Measurements from ENCODE around the gene ANKMY2. TPM values are rescaled to one million over a fixed set of nuclear protein-coding genes. Genes with fewer than 3 reads are reported as not detected.

Gene ANKMY2
- 10 to 100 TPM in 1 of 6 donors, 1 to 10 TPM in 5; 6.3 to 11.4 (median 8.2) TPM for total RNA-seq
- polyA plus RNA-seq, result 1 to 10 TPM; 3.9 to 8.9 TPM

DNA sequence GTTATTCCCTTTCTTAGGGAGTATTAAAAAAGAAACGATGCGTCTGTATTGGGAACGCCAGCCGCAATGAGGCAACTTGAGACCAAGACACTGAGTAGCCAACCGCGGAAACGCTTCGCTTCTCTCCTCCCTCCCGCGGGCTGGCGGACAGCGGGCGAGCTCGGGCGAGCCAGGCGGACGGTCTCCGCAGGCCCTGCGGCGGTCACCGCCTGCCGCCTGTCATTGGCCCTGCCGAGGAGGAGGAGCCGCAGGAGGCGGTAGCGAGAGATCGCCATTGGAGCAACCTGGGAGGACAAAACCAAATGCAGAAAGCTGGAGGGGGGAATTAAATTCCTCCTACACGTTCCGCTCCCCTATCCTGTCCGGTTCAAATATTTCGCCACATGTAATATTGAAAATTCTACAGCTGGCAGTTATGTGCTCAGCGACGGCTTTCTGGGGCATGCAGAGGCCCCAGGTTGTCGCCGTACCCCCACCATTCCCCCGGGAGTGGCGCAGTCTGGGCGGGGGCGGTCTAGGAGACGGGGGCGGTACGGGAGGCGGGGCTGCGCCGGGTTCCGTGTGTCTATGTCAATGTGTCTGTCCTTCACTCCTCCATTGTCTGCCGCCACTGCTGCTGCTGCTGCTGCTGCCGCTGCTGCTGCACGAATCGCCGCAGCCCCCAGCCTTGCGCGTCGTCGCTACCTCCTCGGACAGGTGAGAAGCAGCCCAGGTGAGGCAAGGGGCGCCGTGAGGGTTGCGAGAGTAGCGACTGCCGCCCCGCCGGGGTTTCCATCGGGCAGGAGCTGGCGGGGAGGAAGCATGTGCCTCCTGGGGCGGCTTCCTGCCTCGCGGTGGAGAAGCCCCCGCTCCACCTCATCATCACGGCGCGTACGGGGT, at the start of gene ANKMY2, which contains the start of gene BZW2:
Gene ANKMY2 (minus strand): TSS at position 162 of the 879 bp plus-strand sequence. CDS start 181 bp downstream, outside the sequence.
Gene BZW2 (plus strand): TSS at position 589 of the 879 bp plus-strand sequence. CDS start 19,263 bp downstream, outside the sequence.
- no peaks in the 10 kb centered on the region for H3K27me3 ChIP-seq
- FAIRE-seq, result peak; percentile 9
- H3K4me3 ChIP-seq, result peak within 1 kb of the TSS; percentile 64 to 95 (median 86)
- no peaks in the 10 kb centered on the region for H3K9me3 ChIP-seq
- H3K4me1 ChIP-seq, result peaks cover 0 to 34% (median 23%) of the 10 kb centered on the region in 3 donors
- H3K27ac ChIP-seq, result peak within 1 kb of the TSS; percentile 89 to 96 (median 93)
- whole genome bisulfite sequencing, 2 donors, result 0% methylated on average over 72 to 73 of the region's 73 CpGs
- ATAC-seq, result peak; percentile 92 to 96 (median 94)
- peak; percentile 94 to 96 (median 96) for DNase-seq
- H3K36me3 ChIP-seq, result no peaks in the 10 kb centered on the region
- intact Hi-C loops (cut with DNase I), result no loop called here
- TF ChIP-seq, protein P1, sequence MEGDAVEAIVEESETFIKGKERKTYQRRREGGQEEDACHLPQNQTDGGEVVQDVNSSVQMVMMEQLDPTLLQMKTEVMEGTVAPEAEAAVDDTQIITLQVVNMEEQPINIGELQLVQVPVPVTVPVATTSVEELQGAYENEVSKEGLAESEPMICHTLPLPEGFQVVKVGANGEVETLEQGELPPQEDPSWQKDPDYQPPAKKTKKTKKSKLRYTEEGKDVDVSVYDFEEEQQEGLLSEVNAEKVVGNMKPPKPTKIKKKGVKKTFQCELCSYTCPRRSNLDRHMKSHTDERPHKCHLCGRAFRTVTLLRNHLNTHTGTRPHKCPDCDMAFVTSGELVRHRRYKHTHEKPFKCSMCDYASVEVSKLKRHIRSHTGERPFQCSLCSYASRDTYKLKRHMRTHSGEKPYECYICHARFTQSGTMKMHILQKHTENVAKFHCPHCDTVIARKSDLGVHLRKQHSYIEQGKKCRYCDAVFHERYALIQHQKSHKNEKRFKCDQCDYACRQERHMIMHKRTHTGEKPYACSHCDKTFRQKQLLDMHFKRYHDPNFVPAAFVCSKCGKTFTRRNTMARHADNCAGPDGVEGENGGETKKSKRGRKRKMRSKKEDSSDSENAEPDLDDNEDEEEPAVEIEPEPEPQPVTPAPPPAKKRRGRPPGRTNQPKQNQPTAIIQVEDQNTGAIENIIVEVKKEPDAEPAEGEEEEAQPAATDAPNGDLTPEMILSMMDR (IDR thresholded peaks at IDR 0.05), result peak in 1 of 4 donors; percentile 17

DNA sequence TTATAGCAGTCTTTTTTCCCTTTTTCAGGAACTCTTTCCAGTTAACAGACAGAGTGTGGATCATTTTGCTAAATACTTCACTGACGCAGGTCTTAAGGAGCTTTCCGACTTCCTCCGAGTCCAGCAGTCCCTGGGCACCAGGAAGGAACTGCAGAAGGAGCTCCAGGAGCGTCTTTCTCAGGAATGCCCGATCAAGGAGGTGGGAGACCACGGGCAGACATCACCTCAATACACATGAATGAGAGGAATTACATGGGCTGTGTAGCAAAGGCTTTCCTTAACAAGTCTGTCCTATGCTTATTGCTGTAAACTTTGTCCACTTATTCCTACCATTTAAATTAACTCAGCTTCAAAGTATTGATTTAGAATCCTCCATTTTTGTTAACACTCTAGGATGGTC, 49.3 kb upstream of the ANKMY2 start:
- TF ChIP-seq, protein P1 (IDR thresholded peaks at IDR 0.05), result no peak
- no peak overlapping the region for H3K4me3 ChIP-seq
- peaks cover 0 to 4% (median 0%) of the 10 kb centered on the region in 3 donors for H3K36me3 ChIP-seq
- FAIRE-seq (no peak), DNase-seq (no peak), ATAC-seq (no peak)
- 85 to 90% methylated on average over 6 of the region's 6 CpGs for WGBS, 2 donors
- H3K4me1 ChIP-seq, result no peaks in the 10 kb centered on the region
- no peak overlapping the region for H3K27ac ChIP-seq
- H3K9me3 ChIP-seq, result no peaks in the 10 kb centered on the region
- intact Hi-C loops (cut with DNase I), result loop anchor here in 2 of 3 donors (10.0 kb wide), 2 partner anchors 220 to 230 kb away; no protein-coding TSS in a partner anchor
- no peaks in the 10 kb centered on the region for H3K27me3 ChIP-seq

DNA sequence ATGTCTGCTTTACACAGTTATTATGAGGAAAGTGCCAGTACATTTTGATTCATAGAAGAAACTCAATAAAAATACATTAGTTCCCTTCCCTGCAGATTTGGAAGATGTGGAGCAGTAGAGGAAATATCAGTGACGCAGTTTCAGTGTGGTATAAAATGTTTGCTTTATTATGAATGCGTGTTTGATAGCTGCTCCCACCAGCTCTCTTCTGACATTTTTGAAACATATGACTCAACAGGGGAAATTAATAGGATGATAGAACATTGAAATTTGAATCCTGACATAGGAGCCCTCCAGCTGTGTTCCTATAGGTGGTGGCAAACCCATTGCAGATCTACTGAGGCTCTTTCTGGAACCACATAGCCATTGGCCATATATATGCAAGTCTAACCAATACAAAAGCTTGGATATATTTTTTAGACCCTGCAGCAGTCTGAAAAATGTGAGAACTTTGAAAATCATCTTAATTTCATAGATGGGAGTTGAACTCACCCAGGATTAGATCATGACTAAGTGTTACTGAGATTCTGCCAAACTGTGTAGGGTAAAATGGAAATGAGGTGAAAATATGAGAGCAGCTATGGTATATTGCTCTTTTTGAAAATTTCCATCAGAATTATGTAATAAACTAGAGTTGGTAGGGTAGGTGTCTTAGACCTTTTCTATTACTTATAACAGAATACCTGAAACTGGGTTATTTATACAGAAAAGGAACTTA, 48.2 kb upstream of the ANKMY2 start:
- intact Hi-C loops (cut with DNase I), result loop anchor here in 2 of 3 donors (10.0 kb wide), 2 partner anchors 221 to 231 kb away; no protein-coding TSS in a partner anchor
- WGBS, 2 donors, result 92 to 97% methylated on average over 2 of the region's 2 CpGs
- Histone ChIP-seq H3K27ac (no peak overlapping the region), H3K9me3 (no peaks in the 10 kb centered on the region), H3K27me3 (no peaks in the 10 kb centered on the region), H3K36me3 (peaks cover 0 to 7% (median 0%) of the 10 kb centered on the region in 3 donors), H3K4me1 (no peaks in the 10 kb centered on the region), H3K4me3 (no peak overlapping the region)
- ATAC-seq (no peak), DNase-seq (no peak), FAIRE-seq (no peak)
- TF ChIP-seq, protein P1 (IDR thresholded peaks at IDR 0.05), result no peak

DNA sequence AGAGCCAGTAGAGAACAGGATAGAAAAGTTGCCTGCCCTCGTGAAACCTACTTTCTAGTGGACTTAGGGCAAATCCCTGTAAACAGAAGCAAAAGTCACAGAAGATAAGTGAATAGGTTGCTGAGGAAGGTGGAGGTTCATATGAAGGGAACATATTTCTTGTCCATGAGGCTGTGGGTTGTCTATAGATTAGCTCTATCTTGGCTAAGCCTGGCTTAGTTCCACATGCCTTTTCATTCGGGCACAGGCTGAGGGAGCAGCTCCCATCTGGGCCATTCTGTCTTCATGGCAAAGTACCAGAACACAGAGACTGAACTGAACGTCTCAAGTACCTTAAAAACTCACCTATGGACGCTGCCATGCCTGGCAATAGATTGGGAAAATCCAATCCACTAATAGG, 45.7 kb upstream of the ANKMY2 start:
- 77 to 79% methylated on average over 4 of the region's 4 CpGs for WGBS, 2 donors
- no peak for DNase-seq
- no peak overlapping the region for H3K4me3 ChIP-seq
- no peaks in the 10 kb centered on the region for H3K9me3 ChIP-seq
- ATAC-seq, result no peak
- no peak overlapping the region for H3K27ac ChIP-seq
- TF ChIP-seq, protein P1 (IDR thresholded peaks at IDR 0.05), result no peak
- H3K27me3 ChIP-seq, result no peaks in the 10 kb centered on the region
- peaks cover 0 to 7% (median 0%) of the 10 kb centered on the region in 3 donors for H3K36me3 ChIP-seq
- FAIRE-seq, result no peak
- intact Hi-C loops (cut with DNase I), result loop anchor here in 2 of 3 donors (10.0 kb wide), 2 partner anchors 224 to 234 kb away; no protein-coding TSS in a partner anchor
- no peaks in the 10 kb centered on the region for H3K4me1 ChIP-seq
